GM12878 (cell line): ENCODE data around the gene EME2. TPM values are rescaled to one million over a fixed set of nuclear protein-coding genes. Genes with fewer than 3 reads are reported as not detected.

ENCODE experiments used
- ATAC-seq: fragments of 200-7000 bp; cut with Tn5 transposase; 3 replicates; pipeline ENCODE4 v1.9.1; 2020; ENCODE audit warnings: mild to moderate bottlenecking, moderate library complexity
- BruUV-seq: library from RNA; stranded (reverse); fragments of 400-500 nt; replicated peaks from 2 replicates; lab custom pipeline; 2021; lab: Mats Ljungman, UMichigan
- CTCF ChIA-PET: fragments of 300-600 bp; sonication (Branson Sonifier 250); formaldehyde crosslinking; extraction: SDS; loops from one replicate; lab custom pipeline; 2021; ENCODE audit warnings: inconsistent platforms; lab: Yijun Ruan, JAX
- POLR2A ChIA-PET: fragments of 350-600 bp; formaldehyde crosslinking; extraction: SDS; loops from one replicate; lab custom pipeline; 2021; ENCODE audit warnings: inconsistent platforms; lab: Charles Lee
- RAD21 ChIA-PET: fragments of 300-600 bp; sonication (Branson Sonifier 250); formaldehyde crosslinking; loops from one replicate; lab custom pipeline; 2023; ENCODE audit warnings: antibody characterized with exemption; ENCODE audit not compliant: unreplicated experiment; lab: Charles Lee
- SMC1A ChIA-PET: fragments of 300-600 bp; sonication (Branson Sonifier 250); formaldehyde crosslinking; loops from one replicate; lab custom pipeline; 2023; ENCODE audit not compliant: unreplicated experiment, uncharacterized antibody; lab: Charles Lee
- DNase-seq: peaks from one replicate; pipeline ENCODE4 v3.0.0-alpha.2; 2011; ENCODE audit warnings: low read depth, low spot score
- FAIRE-seq: peaks from 3 replicates; lab custom pipeline; 2011; peaks lifted over from hg19 to GRCh38; lab: Jason Lieb, UNC
- H2AFZ ChIP-seq: 2 replicates; pipeline ENCODE4 v1.6.0; 2011; ENCODE audit warnings: low read depth, low read length, control low read depth; ENCODE audit not compliant: control insufficient read depth
- H3K27ac ChIP-seq: 2 replicates; pipeline ENCODE4 v1.5.1; 2011; ENCODE audit warnings: control low read depth; ENCODE audit not compliant: control insufficient read depth, insufficient read depth
- H3K27me3 ChIP-seq, 2 experiments: replicated peaks in 1 of 2; 2 replicates each; pipeline versions ENCODE4 v1.6.0 to v1.6.1; 2011; ENCODE audit warnings: low read length in 1 of 2; ENCODE audit not compliant: control insufficient read depth in 2 of 2, insufficient read depth in 2 of 2
- H3K36me3 ChIP-seq, 2 experiments: 2 replicates each; pipeline ENCODE4 v1.5.1; 2011; ENCODE audit warnings: low read length in 1 of 2; ENCODE audit not compliant: control insufficient read depth in 2 of 2, insufficient read depth in 2 of 2
- H3K4me1 ChIP-seq: 2 replicates; pipeline ENCODE4 v1.6.1; 2011; ENCODE audit warnings: mild to moderate bottlenecking, low read length, moderate library complexity, mixed read lengths; ENCODE audit not compliant: control insufficient read depth, insufficient read depth
- H3K4me2 ChIP-seq: 2 replicates; pipeline ENCODE4 v1.6.0; 2011; ENCODE audit warnings: control low read depth; ENCODE audit not compliant: control insufficient read depth, insufficient read depth
- H3K4me3 ChIP-seq: fragments of 200-600 bp; sonication (generic); 2 replicates; pipeline ENCODE4 v1.5.1; 2016
- H3K79me2 ChIP-seq: 2 replicates; pipeline ENCODE4 v1.6.0; 2011; ENCODE audit warnings: low read length; ENCODE audit not compliant: control insufficient read depth, insufficient read depth
- H3K9ac ChIP-seq: 2 replicates; pipeline ENCODE4 v1.8.0; 2011; ENCODE audit warnings: low read length, control low read depth, mixed read lengths; ENCODE audit not compliant: control insufficient read depth, insufficient read depth
- H3K9me3 ChIP-seq: replicated peaks from 3 replicates; pipeline ENCODE4 v1.5.1; 2011; ENCODE audit warnings: mild to moderate bottlenecking, low read length; ENCODE audit not compliant: control insufficient read depth, insufficient read depth
- H4K20me1 ChIP-seq: 2 replicates; pipeline ENCODE4 v1.6.0; 2011; ENCODE audit not compliant: control insufficient read depth, insufficient read depth
- CBX3 ChIP-seq: fragments of 200-600 bp; sonication (generic); IDR thresholded peaks from 2 replicates; pipeline ENCODE4 v1.6.1; 2016; ENCODE audit warnings: low read depth, borderline replicate concordance
- NR2F1 ChIP-seq: fragments of 450-650 bp; conservative IDR thresholded peaks from 2 replicates; pipeline ENCODE4 v1.6.1; 2017; ENCODE audit warnings: mild to moderate bottlenecking
- PAX5 ChIP-seq: IDR thresholded peaks from 2 replicates; pipeline ENCODE4 v1.6.1; 2011; ENCODE audit warnings: low read depth, low read length, borderline replicate concordance
- PKNOX1 ChIP-seq: fragments of 450-650 bp; IDR thresholded peaks from 2 replicates; pipeline ENCODE4 v1.6.1; 2016; ENCODE audit warnings: mild to moderate bottlenecking
- POLR2A ChIP-seq: IDR thresholded peaks from 2 replicates; pipeline ENCODE4 v1.6.1; 2011; ENCODE audit warnings: low read depth, mild to moderate bottlenecking, low read length
- STAT1 ChIP-seq: fragments of 450-650 bp; conservative IDR thresholded peaks from 2 replicates; pipeline ENCODE4 v1.6.1; 2014; ENCODE audit warnings: antibody characterized with exemption, mild to moderate bottlenecking
- TARDBP ChIP-seq: IDR thresholded peaks from 2 replicates; pipeline ENCODE4 v1.6.1; 2016; ENCODE audit warnings: borderline replicate concordance
- WGBS: methylation state at CpG from one replicate; pipeline ENCODE4 v1.1.6; 2016; ENCODE audit warnings: low lambda C conversion rate; ENCODE audit not compliant: insufficient replicate concordance, insufficient coverage; ENCODE audit errors: missing lambda C conversion rate; 5-methylcytosine and 5-hydroxymethylcytosine counted together
- in situ Hi-C: fragments of 300-500 bp; cut with MboI; formaldehyde crosslinking; loops from 9 replicates; pipeline ENCODE4 v1.14.3; 2018; ENCODE audit warnings: mixed read lengths
- intact Hi-C: fragments of 100-400 bp; cut with micrococcal nuclease; formaldehyde crosslinking; loops from one replicate; pipeline ENCODE4 v1.14.2; 2022; ENCODE audit not compliant: unreplicated experiment
- polyA plus RNA-seq, 11 experiments: library from polyadenylated mRNA; depleted of rRNA in 4 of 11; unstranded in 6 of 11; stranded (reverse) in 5 of 11; fragments of >200 nt; fragmentation: Nextera tagmentation in 4 of 11; fragmentation: Illumina TruSeq in 1 of 11; extraction: Ambion mirVana in 4 of 11; extraction: Trizol in 1 of 11; gene quantifications; 1 replicate in 1 of 11; 2 replicates in 10 of 11; pipeline versions ENCODE4 v1.2.1 to v1.2.3, GENCODE V29; 2011 to 2016; ENCODE audit warnings: inconsistent platforms in 2 of 11, missing spikeins in 2 of 11, low read depth in 1 of 11
- total RNA-seq, 4 experiments: library from RNA; depleted of rRNA in 3 of 4; stranded (reverse); fragments of >200 nt in 3 of 4; fragmentation: Illumina TruSeq in 1 of 4; extraction: Trizol in 1 of 4; gene quantifications; 2 replicates each; pipeline versions ENCODE4 v1.2.1 to v1.2.3, GENCODE V29; 2013 to 2021
- TF ChIP-seq, protein P1 (sequence below): fragments of 150-350 bp; IDR thresholded peaks from 2 replicates; pipeline ENCODE4 v1.6.1; 2016; ENCODE audit warnings: low read depth, low read length
- TF ChIP-seq, protein P2 (sequence below): fragments of 450-650 bp; IDR thresholded peaks from 2 replicates; pipeline ENCODE4 v1.6.1; 2017; ENCODE audit warnings: antibody characterized with exemption, mild to moderate bottlenecking, moderate library complexity

Gene EME2
- total and polyA plus RNA-seq, 10 of the 15 experiments (the other 5 are each of a cell fraction or from before 2014, with no cell fraction given), result 0.29 to 16.9 (median 4.1) TPM

DNA sequence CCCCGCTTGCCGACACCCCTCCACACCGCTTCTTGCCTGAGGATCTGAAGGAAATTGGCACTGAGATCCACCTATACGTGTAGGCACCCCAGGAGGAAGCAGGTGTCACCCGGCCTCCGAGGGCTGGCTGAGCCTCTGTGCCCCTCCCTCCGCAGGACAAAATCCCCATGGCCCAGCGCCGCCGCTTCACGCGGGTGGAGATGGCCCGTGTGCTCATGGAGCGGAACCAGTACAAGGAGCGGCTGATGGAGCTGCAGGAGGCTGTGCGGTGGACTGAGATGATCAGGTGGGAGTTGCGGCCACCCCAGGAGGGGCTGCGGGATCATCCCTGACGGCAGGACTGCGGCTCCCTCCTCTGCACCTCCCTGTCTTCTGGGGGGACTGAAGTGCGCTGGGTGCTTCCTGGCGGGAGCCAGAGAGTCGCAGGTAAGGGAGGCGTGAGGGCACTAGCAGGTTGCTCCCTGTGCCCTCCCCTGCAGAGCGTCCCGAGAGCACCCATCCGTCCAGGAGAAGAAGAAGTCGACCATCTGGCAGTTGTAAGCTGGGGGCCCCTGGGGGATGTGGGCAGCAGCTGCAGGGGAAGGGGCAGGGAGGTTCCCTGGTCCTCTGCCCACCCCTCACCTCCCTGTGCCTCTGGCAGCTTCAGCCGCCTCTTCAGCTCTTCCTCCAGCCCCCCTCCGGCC, 10.3 kb upstream of the EME2 start:
- H3K36me3 ChIP-seq, result peaks cover 0 to 18% of the 10 kb centered on the region in 2 experiments; a peak in 3 of 4 replicates
- SMC1A ChIA-PET, result no interaction called here
- no peaks in the 10 kb centered on the region for H3K79me2 ChIP-seq
- RAD21 ChIA-PET, result no interaction called here
- H3K4me1 ChIP-seq, result no peaks in the 10 kb centered on the region
- peak; percentile 65; the same call in 1 of the 2 replicates for TF ChIP-seq PAX5
- TF ChIP-seq CBX3, result no peak
- TF ChIP-seq, all 136 proteins: peak for 1
- CTCF ChIA-PET, result no interaction called here
- POLR2A ChIA-PET, result no interaction called here
- no peak overlapping the region for H3K4me2 ChIP-seq
- H4K20me1 ChIP-seq, result no peaks in the 10 kb centered on the region
- FAIRE-seq (no peak), ATAC-seq (no peak), DNase-seq (no peak)
- no peak overlapping the region for H3K4me3 ChIP-seq
- no peak overlapping the region for H3K27ac ChIP-seq
- no peaks in the 10 kb centered on the region for H3K9me3 ChIP-seq
- WGBS, result 94% methylated on average over 22 of the region's 30 CpGs
- intact Hi-C loops, result no loop called here
- no TSS peak for BruUV-seq
- H3K9ac ChIP-seq, result no peak overlapping the region
- H2AFZ ChIP-seq, result no peak overlapping the region
- in situ Hi-C loops, result no loop called here
- H3K27me3 ChIP-seq, result no peaks in the 10 kb centered on the region

GRCh38 chr16:1762879-1763520, 9.6 kb upstream of the EME2 start:
- Histone ChIP-seq H3K4me2 (no peak overlapping the region), H3K9ac (no peak overlapping the region), H3K4me1 (no peaks in the 10 kb centered on the region), H3K9me3 (no peaks in the 10 kb centered on the region), H3K27ac (no peak overlapping the region), H3K4me3 (no peak overlapping the region), H4K20me1 (no peaks in the 10 kb centered on the region), H3K79me2 (no peaks in the 10 kb centered on the region), H3K27me3 (no peaks in the 10 kb centered on the region), H2AFZ (no peak overlapping the region), H3K36me3 (peaks cover 0 to 24% of the 10 kb centered on the region in 2 experiments; a peak in 3 of 4 replicates)
- ChIA-PET SMC1A (no interaction called here), CTCF (no interaction called here), RAD21 (no interaction called here), POLR2A (no interaction called here)
- intact Hi-C loops, result no loop called here
- BruUV-seq, result no TSS peak
- 98% methylated on average over 24 of the region's 24 CpGs for WGBS
- ATAC-seq, result no peak
- in situ Hi-C loops, result no loop called here
- FAIRE-seq, result no peak
- DNase-seq, result no peak
- TF ChIP-seq, protein P1, sequence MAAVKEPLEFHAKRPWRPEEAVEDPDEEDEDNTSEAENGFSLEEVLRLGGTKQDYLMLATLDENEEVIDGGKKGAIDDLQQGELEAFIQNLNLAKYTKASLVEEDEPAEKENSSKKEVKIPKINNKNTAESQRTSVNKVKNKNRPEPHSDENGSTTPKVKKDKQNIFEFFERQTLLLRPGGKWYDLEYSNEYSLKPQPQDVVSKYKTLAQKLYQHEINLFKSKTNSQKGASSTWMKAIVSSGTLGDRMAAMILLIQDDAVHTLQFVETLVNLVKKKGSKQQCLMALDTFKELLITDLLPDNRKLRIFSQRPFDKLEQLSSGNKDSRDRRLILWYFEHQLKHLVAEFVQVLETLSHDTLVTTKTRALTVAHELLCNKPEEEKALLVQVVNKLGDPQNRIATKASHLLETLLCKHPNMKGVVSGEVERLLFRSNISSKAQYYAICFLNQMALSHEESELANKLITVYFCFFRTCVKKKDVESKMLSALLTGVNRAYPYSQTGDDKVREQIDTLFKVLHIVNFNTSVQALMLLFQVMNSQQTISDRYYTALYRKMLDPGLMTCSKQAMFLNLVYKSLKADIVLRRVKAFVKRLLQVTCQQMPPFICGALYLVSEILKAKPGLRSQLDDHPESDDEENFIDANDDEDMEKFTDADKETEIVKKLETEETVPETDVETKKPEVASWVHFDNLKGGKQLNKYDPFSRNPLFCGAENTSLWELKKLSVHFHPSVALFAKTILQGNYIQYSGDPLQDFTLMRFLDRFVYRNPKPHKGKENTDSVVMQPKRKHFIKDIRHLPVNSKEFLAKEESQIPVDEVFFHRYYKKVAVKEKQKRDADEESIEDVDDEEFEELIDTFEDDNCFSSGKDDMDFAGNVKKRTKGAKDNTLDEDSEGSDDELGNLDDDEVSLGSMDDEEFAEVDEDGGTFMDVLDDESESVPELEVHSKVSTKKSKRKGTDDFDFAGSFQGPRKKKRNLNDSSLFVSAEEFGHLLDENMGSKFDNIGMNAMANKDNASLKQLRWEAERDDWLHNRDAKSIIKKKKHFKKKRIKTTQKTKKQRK, result no peak
- TF ChIP-seq STAT1 (no peak), TARDBP (no peak), PKNOX1 (no peak), POLR2A (peak; percentile 34; the same call in 1 of the 2 replicates), NR2F1 (peak; percentile 28; the same call in 1 of the 2 replicates)
- TF ChIP-seq, protein P2, sequence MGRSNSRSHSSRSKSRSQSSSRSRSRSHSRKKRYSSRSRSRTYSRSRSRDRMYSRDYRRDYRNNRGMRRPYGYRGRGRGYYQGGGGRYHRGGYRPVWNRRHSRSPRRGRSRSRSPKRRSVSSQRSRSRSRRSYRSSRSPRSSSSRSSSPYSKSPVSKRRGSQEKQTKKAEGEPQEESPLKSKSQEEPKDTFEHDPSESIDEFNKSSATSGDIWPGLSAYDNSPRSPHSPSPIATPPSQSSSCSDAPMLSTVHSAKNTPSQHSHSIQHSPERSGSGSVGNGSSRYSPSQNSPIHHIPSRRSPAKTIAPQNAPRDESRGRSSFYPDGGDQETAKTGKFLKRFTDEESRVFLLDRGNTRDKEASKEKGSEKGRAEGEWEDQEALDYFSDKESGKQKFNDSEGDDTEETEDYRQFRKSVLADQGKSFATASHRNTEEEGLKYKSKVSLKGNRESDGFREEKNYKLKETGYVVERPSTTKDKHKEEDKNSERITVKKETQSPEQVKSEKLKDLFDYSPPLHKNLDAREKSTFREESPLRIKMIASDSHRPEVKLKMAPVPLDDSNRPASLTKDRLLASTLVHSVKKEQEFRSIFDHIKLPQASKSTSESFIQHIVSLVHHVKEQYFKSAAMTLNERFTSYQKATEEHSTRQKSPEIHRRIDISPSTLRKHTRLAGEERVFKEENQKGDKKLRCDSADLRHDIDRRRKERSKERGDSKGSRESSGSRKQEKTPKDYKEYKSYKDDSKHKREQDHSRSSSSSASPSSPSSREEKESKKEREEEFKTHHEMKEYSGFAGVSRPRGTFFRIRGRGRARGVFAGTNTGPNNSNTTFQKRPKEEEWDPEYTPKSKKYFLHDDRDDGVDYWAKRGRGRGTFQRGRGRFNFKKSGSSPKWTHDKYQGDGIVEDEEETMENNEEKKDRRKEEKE, result no peak
